ENCODE results near the gene PTTG1IP.
A peak's percentile ranks its signal among the peaks of the same experiment; 100 is the strongest.
"Not testable (repeated sequence)": the region's sequence is repeated elsewhere in the genome, so short reads cannot be mapped to it uniquely, and the experiment has no call there.

The PTTG1IP gene

GRCh38 chr21:44873356-44874239 lies at the start of gene PTTG1IP:
TSS of gene PTTG1IP (minus strand) at chr21:44873690. CDS start at chr21:44873616, 74 bp downstream.
- DNase-seq: peak; percentile 88

- no peak for DNase-seq
Measured at GRCh38 chr21:44921928-44922327, 48.4 kb upstream of the PTTG1IP start.

- DNase-seq: no peak
Measured at GRCh38 chr21:44920694-44921604, 47.5 kb upstream of the PTTG1IP start, which contains the start of gene ITGB2. TSS of gene ITGB2 (minus strand) at chr21:44920899. CDS start at chr21:44910782, 10,117 bp downstream.

- DNase-seq: no peak
Measured at GRCh38 chr21:44919913-44920693, 46.6 kb upstream of the PTTG1IP start.

GRCh38 chr21:44919111-44919912 lies 45.8 kb upstream of the PTTG1IP start:
- no peak for DNase-seq

- no peak for DNase-seq
Measured at GRCh38 chr21:44918581-44919033, 45.1 kb upstream of the PTTG1IP start.

GRCh38 chr21:44918107-44918470 lies 44.6 kb upstream of the PTTG1IP start:
- no peak for DNase-seq

GRCh38 chr21:44917446-44918106 lies 44.1 kb upstream of the PTTG1IP start:
- no peak for DNase-seq

- DNase-seq: no peak
Measured at GRCh38 chr21:44916965-44917364, 43.5 kb upstream of the PTTG1IP start.

- no peak for DNase-seq
Measured at GRCh38 chr21:44914176-44914874, 40.8 kb upstream of the PTTG1IP start.

GRCh38 chr21:44913425-44914175 lies 40.1 kb upstream of the PTTG1IP start:
- no peak for DNase-seq

GRCh38 chr21:44912506-44913412 lies 39.3 kb upstream of the PTTG1IP start:
- DNase-seq: not testable (repeated sequence)

GRCh38 chr21:44912158-44912473 lies 38.6 kb upstream of the PTTG1IP start:
- no peak for DNase-seq

- no peak for DNase-seq
Measured at GRCh38 chr21:44911384-44912157, 38.1 kb upstream of the PTTG1IP start.

- DNase-seq: no peak
Measured at GRCh38 chr21:44911068-44911383, 37.5 kb upstream of the PTTG1IP start.

GRCh38 chr21:44910229-44911067 lies 37.0 kb upstream of the PTTG1IP start:
- no peak for DNase-seq

GRCh38 chr21:44909719-44910118 lies 36.2 kb upstream of the PTTG1IP start:
- DNase-seq: no peak
